GM19240 (cell line): Measurements from ENCODE around the gene SEM1.
"Not testable (repeated sequence)": the region's sequence is repeated elsewhere in the genome, so short reads cannot be mapped to it uniquely, and the experiment has no call there.

ENCODE experiments used
- DNase-seq: peaks from one replicate; pipeline ENCODE4 v3.0.0; 2011; ENCODE audit warnings: low spot score; ENCODE audit not compliant: insufficient read length

Gene SEM1

GRCh38 chr7:96701258-96701657 lies 8.4 kb downstream of the SEM1 start:
- no peak for DNase-seq

GRCh38 chr7:96700516-96700915 lies 9.1 kb downstream of the SEM1 start:
- no peak for DNase-seq

DNA sequence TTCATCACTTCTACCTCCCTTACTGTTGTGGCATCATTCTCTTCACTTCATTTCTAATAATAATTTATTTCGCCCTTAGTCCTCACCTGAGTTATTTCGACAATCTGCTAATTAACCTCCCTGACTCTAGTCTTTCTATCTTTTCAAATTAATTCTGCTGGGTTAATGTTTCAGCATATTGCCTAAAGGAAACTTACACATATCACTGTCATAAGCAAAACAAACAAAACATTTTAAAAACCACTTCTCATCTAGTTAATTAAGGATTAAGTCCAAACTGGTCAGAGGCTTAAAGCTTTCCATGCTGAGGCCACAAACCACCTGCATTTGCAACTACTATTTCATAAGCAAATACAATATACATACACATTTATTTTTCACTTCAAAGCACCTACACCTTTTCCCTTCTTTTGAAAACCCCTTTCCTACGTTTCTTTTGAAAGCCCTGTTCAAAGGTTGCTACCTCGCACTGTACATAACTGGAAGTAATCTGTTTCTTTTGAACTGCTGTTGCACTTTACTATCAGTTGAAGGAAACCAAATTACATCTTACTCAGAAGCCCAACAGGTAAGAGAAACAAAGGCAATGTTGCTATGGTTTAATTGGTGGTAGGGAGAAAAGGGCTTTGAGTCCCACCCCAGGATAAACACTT lies 10.3 kb downstream of the SEM1 start:
- no peak for DNase-seq

- DNase-seq: not testable (repeated sequence)
Observed at GRCh38 chr7:96698449-96698848, 11.2 kb downstream of the SEM1 start.

- no peak for DNase-seq
Observed at GRCh38 chr7:96697822-96698221, 11.8 kb downstream of the SEM1 start.

DNA sequence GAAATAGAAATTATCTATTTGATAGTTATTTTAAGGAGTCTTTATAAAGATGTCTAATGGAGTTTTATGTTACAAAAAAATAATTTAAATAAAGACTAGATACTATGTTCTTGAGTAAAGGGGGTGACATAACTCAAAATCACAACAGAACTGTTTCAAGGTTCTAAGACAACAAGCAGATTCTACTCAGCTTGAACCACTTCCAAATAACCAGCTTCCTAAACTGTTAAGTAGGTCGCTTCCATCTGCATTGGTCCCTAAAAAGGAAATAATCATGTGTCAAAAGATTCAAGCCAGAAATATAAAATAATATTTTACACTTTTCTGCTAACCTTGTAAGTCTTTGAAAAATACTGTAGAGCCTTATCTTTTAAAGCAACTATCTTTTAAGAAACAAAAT lies 14.1 kb downstream of the SEM1 start:
- DNase-seq: no peak

DNA sequence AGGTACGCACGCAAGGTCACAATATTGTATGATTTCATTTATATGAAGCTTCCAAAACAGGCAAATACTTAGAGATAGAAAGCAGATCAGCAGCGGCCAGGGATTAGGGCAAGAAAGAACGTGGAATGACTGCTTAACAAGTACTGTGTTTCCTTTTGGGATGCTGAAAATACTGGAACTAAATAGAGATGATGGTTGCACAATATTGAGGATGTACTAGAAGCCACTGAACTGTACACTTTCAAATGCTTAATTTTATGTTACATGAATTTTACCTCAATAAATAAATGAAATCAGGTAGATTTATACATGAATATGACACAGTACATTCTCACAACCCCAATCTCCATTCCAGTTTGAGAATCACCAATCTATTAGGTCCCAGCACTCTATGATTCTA lies 15.6 kb downstream of the SEM1 start:
- no peak for DNase-seq

DNA sequence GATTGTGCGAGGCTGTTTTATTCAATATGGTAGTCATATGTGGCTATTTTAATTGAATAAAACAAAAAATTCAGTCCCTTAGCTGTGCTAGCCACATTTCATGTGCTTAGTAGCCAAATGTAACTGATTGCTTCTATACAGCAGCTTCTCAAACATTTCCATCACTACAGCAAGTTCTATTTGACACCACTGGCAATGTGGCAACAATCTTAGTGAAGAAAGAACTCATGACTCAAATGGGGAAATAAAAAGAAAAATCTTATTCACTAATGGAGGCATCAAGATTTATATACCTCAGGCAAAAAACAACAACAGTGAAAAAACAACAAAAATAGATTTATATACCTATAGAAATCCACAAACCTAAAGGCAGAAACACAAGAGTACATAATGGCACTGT lies 17.9 kb downstream of the SEM1 start:
- DNase-seq: no peak

DNA sequence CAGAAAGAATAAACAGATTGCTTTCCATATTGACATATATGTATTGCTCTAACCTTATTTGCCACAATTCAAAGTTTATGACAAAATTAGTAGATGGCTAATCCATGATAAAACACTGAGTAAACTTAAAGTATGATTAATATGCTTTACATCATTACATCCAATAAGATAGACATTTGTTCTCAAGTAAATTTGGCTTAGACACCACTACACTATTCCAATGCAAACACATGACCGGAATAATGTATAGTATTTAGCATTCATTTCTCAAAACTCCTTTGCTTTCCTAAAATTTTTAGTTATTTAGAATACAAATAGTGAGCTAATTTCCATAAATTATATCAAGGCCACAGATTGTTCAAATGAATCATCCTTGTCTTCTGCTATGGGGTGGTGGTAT lies 20.2 kb downstream of the SEM1 start:
- no peak for DNase-seq

GRCh38 chr7:96686305-96686704 lies 23.3 kb downstream of the SEM1 start:
- DNase-seq: no peak

GRCh38 chr7:96685755-96686154 lies 23.9 kb downstream of the SEM1 start:
- DNase-seq: no peak

GRCh38 chr7:96685353-96685752 lies 24.3 kb downstream of the SEM1 start:
- DNase-seq: no peak

- DNase-seq: no peak
Observed at GRCh38 chr7:96679886-96680285, 29.8 kb downstream of the SEM1 start.

GRCh38 chr7:96676919-96677318 lies 32.7 kb downstream of the SEM1 start:
- DNase-seq: no peak

- no peak for DNase-seq
Observed at GRCh38 chr7:96675548-96675947, 34.1 kb downstream of the SEM1 start.

DNA sequence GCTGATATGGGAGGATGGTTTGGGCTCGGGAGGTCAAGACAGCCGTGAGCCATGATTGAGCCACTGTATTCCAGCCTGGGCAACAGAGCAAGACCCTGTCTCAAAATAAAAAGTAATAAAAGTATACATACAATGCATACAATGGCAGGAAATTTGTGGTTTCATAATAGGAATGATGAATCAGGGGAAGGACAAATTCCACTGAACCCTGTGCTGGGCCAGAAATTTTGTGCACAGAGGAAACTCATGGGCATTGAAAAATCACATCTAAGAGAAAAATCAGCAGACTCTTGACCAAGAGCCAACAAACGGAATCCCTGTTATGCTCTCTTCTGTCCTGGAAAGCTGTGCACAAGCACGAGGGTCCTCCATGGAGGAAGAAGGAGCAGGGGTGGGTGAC lies 35.1 kb downstream of the SEM1 start:
- no peak for DNase-seq

DNA sequence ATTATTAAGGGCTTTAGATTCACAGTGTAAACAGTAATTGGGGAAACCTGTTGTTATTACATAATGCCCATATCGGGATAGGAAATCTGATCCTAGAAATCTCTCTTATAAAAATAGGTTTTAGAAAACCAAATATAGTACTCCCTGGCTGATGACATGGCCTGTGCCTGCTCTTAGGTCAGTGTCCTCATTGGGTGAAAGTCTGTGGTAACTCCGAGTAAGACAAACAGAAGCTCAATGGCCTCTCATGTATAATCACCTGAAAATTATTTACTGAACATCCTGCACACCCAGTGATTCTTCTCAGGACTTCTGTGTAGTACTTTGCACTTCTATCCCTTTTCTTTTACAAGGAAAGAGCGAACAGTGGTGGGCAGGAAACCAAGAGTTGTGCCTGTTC lies 37.8 kb downstream of the SEM1 start:
- DNase-seq: no peak

GRCh38 chr7:96670338-96671289 lies 39.0 kb downstream of the SEM1 start:
- DNase-seq: no peak

DNA sequence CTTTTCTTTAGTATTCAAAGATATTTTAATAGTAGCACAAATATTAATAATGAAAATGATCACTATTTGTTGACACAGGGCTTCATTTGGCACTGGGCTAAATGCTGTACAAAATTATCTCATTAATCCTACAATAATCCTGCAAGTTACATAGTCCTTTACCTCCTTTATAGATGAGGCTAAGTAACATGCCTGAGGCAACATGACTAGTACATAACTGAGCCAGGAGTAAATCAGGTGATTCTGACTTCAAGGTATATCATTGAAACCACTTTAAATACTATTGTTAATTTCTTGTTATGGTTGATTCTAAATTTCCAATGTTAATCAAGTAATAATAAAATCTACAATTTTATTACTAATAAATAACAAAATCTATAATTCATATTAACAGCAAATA lies 39.8 kb downstream of the SEM1 start:
- no peak for DNase-seq

DNA sequence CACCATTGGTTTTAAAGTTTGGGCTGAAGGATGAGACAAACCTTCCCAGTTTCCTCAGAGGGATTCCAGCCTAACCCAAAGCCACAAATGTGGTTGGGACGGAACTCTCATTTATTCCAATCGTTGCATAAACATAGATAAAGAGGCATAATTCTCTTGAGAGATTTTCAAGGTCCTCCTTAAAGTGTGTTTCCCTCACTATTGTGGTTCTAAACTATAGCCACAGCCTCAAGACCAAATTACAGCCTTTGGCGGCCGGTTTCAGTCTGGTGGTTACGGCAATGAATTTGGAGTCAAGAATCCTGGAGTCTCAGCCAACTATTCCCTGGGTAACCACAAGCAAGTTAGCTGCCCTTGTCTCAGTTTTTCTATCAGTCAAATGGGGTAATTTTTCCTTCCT lies 42.6 kb downstream of the SEM1 start:
- DNase-seq: no peak

- no peak for DNase-seq
Observed at GRCh38 chr7:96665689-96666088, 44.0 kb downstream of the SEM1 start.

GRCh38 chr7:96664793-96665192 lies 44.9 kb downstream of the SEM1 start:
- DNase-seq: no peak
